GM08714 (cell line): ENCODE data around the gene CRLF2.
A peak's percentile ranks its signal among the peaks of the same experiment; 100 is the strongest.
"Not testable (repeated sequence)": the region's sequence is repeated elsewhere in the genome, so short reads cannot be mapped to it uniquely, and the experiment has no call there.

Source experiments
- H3K4me3 ChIP-seq: fragments of 200-500 bp; sonication (Bioruptor generic); 2 replicates; pipeline ENCODE4 v1.5.1; 2014; ENCODE audit warnings: mild to moderate bottlenecking, low read length, inconsistent platforms
- ZNF274 ChIP-seq: IDR thresholded peaks from 2 replicates; pipeline ENCODE4 v1.6.1; 2012; ENCODE audit warnings: mild to moderate bottlenecking, low read depth, low read length

The CRLF2 gene

DNA sequence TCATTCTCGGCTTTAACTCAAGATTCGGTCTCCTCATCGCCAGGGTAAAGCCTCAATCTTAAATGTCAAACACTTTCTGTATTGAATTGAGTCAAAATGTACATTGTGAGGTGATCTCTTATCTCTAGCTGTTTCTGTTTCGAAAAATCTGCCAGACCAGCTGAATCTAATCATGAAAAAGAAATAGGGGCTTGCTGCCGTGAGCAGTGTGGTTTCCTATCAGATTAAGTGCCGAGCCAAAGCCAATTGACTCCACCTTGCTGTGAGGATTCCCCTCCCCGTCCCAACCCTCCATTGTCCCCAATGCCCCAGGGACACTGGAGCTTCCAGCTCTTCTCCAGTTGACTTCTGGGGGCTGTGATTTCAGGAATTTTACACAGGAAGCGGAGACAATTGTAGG is 12.5 kb upstream of the CRLF2 start:
- no peak overlapping the region for H3K4me3 ChIP-seq
- no peak for TF ChIP-seq ZNF274

DNA sequence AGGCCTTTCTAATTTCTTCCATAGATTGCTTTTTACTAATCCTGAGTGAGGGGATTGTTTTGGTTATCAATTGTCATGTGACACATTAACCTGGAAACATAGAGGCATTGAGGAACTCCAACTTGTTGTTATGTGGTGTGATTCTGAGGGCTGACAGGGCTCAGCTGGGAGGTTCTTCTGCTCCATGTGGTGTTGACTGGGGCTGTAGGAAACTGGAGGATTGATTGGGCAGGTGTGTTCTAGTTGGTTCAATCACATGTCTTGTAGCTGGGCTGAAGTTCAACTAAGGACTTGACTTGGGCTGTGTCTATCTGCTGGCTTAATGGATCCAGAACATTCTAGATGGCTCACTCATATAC is 10.8 kb upstream of the CRLF2 start:
- TF ChIP-seq ZNF274: no peak
- no peak overlapping the region for H3K4me3 ChIP-seq

DNA sequence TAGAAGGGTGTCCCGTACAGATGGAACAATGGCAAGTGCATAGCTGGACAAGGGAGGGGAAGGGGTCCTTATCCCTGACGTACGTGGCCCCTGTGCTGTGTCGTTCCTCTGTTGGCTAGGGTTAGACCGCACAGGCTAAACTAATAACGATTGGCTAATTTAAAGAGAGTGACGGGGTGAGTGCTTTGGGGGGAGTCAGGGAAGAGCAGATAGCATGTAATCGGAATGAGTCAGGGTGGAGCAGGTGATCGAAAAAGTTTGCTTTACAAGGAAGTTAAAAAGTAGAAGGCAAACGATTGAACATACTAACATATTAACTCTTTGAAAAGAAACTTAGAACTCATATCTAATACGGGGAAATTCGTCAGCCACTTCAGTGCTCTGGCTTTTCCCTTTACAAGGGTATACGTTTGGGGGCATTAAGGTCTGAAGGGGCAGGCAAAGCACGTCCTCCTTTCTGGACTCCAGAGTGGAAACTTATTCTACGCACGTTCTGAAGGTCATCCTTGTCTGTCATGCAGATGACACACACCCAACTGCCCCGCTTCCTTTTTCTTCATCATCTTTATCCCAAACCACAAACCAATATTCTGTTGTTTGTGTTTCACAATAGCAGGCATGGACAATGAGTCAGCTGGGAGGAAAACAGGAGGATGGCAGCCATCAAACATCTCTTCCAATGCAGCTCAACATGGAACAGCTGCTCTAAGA is 10.2 kb upstream of the CRLF2 start:
- TF ChIP-seq ZNF274: no peak

DNA sequence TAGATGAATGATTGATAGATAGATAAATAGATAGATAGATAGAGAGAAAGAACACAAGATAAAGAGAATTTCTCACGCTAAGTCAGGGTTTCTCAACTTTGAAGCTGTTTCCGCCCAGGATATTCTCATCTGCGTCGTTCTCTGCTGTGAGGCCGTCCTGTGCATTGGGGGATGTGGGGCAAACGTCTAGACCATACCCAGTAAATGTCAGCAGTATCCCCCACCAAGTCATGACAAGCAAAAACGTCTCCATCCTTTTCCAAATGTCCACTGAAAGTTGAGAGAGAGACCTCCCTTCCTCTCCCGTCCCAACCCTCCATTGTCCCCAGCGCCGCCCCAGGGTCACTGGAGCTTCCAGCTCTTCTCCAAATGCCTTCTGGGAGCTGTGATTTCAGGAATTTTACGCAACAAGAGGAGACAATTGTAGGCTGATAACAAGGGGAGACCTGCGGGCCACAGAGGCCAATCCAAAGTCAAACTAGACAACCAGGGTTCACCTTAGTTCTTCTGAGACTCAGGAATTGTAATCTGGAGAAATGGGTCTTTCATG is 8.9 kb upstream of the CRLF2 start:
- TF ChIP-seq ZNF274: no peak
- no peak overlapping the region for H3K4me3 ChIP-seq

More for the DNA sequence above, 10.2 kb upstream of the CRLF2 start:
- H3K4me3 ChIP-seq: no peak overlapping the region

DNA sequence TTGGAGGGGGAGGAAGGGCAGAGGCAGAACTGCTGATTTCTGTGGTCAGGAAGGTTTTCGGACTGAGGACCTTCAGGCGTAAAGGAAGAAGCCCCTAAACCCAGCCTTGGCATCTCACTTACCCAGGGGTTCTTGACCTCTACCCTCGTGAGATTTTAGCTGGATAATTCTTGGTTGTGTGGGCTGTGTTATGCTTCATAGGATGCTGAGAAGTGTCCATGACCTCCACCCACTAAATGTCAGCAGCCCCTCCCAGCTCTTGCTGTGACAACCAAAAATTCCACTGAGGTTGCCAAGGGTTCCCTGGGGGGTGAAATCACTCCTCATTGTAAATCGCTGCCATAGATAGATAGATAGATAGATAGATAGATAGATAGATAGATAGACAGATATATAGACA is 5.8 kb upstream of the CRLF2 start:
- H3K4me3 ChIP-seq: no peak overlapping the region
- TF ChIP-seq ZNF274: no peak

DNA sequence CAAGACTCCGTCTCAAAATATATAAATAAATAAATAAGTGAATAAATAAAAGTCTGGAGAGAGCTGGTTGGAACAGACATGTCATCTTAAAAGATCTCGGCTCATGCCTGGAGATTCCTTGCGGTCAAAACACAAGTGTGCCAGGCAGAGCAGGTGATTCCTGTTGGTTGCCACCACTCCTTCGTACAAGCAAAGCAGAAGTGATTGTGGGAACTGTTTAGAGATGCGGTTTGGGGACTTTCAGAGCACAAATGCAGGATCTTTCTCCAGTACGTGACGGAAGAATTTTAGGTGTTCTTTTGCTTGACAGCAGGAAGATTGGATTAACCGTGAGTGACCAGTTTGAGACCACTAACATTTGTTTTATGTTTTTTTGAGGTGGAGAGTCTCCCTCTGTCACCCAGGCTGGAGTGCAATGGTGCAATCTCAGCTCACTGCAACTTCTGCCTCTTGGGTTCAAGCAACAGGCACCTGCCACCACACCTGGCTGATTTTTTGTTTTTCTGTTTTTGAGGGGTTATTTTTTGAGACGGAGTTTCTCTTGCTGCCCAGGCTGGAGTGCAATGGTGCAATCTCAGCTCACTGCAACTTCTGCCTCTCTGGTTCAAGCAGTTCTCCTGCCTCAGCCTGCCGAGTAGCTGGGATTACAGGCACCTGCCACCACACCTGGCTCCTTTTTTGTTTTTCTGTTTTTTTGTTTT is 2.8 kb upstream of the CRLF2 start:
- no peak overlapping the region; the same call in 1 of the 2 replicates for H3K4me3 ChIP-seq
- no peak for TF ChIP-seq ZNF274

DNA sequence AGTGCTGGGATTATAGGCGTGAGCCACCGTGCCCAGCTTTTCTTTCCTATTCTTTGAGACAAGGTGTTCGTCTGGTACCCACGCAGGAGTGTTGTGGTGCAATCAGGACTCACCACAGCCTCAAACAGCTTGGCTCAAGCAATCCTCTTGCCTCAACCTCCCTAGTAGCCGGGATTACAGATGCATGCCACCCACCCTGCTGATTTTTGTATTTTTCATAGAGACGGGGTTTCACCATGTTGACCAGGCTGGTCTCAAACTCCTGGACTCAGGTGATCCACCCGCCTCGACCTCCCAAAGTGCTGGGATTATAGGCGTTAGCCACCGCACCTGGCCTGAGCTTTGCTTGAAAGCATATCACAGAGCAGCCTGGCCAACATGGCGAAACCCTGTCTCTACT is 1.5 kb upstream of the CRLF2 start:
- no peak for TF ChIP-seq ZNF274
- no peak overlapping the region for H3K4me3 ChIP-seq

DNA sequence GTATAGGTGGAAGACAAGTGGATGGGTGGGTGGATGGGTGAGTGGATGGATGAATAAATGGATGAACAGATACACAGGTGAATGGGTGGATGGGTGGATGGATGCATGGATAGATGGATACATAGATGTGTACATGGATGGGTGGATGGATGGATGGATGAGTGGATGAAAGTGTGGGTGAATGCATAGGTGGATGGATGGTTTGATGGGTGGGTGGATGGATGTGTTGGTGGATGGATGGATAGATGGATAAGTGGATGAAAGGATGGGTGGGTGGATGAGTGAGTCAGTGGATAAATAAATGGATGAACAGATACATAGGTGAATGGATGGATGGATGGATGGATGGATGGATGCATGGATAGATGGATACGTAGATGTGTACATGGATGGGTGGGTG is 1.6 kb downstream of the CRLF2 start:
- H3K4me3 ChIP-seq: no peak overlapping the region
- no peak for TF ChIP-seq ZNF274

DNA sequence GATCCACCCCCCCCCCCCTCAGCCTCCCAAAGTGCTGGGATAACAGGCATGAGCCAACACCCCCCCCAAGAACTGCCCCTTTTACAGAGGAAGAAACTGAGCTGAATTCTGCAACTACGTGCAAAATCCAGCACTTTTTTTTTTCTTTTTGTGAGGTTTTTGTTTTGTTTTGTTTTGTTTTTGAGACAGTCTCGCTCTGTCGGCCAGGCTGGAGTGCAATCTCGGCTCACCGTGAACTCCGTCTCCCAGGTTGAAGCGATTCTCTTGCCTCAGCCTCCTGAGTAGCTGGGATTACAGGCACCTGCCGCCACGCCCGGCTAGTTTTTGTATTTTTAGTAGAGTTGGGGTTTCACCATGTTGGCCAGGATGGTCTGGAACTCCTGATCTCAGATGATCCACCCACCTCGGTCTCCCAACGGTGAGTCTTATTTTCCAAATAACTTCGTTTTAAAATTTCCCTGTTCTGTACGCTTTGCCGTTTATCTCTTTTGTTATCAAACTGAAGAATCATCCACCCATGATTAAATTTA is 4.9 kb downstream of the CRLF2 start:
- no peak overlapping the region for H3K4me3 ChIP-seq
- TF ChIP-seq ZNF274: no peak

DNA sequence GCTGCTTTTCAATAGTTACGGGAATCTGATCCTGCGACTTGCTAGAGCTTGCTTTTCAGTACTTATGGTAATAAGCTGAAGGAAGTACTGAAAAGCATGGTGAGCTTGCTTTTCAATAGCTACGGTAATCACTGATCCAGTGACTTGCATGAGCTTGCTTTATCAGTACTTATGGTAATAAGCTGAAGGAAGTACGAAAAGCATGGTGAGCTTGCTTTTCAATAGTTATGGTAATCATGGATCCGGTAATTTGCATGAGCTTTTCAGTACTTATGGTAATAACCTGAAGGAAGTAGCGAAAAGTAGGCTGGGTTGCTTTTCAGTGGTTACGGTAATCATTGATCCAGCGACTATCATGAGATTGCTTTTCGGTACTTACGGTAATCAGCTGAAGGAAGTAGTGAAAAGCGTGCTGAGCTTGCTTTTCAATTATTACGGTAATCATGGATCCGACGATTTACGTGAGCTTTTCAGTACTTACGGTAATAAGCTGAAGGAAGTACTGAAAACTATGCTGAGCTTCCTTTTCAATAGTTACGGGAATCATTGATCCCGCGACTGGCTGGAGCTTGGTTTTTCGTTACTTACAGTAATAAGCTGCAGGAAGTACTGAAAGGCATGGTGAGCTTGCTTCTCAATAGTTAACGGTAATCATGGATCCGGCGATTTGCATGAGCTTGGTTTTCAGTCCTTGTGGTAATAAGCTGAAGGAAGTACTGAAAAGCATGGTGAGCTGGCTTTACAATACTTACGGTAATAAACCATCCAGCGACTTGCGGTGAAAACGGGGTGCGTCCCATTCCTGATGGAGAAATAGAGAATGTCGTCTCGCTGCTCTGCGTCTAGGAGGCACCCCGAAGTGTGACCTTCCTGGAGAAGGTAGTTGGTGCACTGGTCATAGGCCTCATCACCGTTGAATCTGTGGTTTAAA is 6.5 kb downstream of the CRLF2 start:
- TF ChIP-seq ZNF274: no peak
- peak overlapping the region; percentile 17; the same call in 1 of the 2 replicates for H3K4me3 ChIP-seq

DNA sequence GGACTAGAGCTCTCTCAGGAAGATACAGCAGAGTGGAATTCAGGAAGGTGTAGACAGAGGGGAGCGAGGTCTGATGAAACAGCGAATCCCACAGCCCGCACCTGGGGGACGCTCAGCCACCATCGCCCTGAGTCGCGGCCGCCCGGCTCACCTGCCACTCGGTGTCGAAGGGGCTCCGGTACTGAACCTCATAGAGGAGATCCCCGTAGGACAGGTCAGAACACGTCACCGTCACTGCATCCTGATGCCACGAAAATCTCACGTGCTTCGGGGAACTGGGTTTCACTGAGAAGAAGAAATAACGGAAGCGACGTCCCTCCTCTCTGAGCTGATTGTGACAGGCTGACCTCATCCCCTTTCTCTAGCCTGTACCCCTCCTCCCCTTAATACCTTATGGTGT is 10.2 kb downstream of the CRLF2 start:
- H3K4me3 ChIP-seq: no peak overlapping the region
- no peak for TF ChIP-seq ZNF274

DNA sequence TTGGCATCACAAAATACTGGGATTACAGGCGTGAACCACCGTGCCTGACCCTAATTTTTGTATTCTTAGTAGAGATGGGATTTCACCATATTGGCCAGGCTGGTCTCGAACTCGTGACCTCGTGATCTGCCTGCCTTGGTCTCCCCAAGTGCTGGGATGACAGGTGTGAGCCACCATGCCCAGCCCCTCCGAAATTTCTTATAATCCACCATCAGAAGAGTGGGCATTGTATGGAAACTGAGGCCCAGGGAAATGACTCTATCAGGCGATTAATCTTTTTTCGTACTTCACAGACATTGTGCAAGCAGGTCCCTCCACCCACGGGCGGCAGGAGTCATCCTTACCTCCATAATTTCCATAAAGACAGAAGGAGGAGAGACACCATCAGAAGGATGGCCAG is 16.0 kb downstream of the CRLF2 start:
- TF ChIP-seq ZNF274: no peak
- H3K4me3 ChIP-seq: no peak overlapping the region

DNA sequence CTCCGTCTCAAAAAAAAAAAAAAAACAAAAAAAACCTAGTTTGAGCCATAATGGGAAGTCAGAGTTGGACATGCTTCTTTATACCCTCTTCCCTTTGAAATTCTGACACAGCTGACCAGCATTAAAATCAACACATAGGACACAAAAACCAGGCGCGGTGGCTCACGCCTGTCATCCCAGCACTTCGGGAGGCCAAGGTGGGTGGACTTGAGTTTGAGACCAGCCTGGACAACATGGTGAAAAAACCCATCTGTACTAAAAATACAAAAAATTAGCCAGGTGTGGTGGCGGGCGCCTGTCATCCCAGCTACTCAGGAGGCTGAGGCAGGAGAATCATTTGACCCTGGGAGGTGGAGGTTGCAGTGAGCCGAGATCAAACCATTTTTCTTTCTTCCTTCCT is 20.3 kb downstream of the CRLF2 start:
- not testable (repeated sequence) for H3K4me3 ChIP-seq

DNA sequence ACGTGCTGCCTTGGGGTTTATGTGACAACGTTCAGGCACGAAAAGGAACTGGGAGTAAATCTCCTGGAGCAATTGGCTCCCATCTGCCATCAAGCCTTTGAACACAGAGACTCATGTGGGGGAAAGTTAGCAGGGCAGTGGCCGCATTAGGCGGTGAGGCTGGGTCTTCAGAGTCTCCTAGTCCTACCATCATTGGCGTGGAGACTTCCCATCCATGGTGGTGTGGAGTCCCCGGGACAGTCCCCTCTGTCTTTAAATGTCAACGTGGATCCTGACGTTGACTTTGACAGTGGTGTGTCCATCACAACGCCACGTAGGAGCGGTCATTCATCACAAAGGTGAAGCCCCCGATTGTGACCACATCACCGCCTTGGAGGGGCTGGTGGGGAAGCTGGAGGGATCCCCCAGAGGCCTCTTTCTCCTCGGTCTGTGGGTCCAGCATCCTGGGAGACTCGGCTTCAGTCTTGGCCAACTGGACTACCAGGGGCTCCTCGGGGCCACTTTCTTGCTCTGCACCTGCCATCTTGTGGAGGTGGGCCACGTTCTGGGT is 21.8 kb downstream of the CRLF2 start:
- TF ChIP-seq ZNF274: no peak

More for the DNA sequence above, 21.8 kb downstream of the CRLF2 start:
- H3K4me3 ChIP-seq: no peak overlapping the region
